Measurements from ENCODE around the gene MATN3. TPM values are rescaled to one million over a fixed set of nuclear protein-coding genes. Genes with fewer than 3 reads are reported as not detected.

MATN3 gene
- total and polyA plus RNA-seq, 2 of the 13 experiments (the other 11 are each of a cell fraction or from before 2014, with no cell fraction given), result 36.1 to 208 TPM

DNA sequence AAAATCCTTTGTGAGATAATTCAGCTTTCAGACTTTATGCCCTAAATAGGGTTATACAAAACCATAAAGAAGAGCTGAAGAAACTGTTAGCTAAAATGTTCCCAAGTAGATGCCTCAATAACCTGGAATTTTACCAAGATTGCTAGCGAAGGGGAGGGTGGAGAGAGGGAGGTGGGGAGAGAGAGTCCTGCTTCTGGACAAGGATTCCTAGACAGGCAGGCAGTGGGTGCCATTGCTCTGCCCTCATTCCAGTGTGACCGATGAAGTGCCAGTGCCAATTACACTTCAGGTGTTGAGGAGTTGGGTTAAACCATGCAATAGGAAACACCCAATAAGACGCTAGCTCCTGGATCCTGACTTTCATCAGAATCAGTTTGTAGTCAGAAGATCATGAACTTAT, 20.9 kb upstream of the MATN3 start (continued):
- TF ChIP-seq, protein P1, sequence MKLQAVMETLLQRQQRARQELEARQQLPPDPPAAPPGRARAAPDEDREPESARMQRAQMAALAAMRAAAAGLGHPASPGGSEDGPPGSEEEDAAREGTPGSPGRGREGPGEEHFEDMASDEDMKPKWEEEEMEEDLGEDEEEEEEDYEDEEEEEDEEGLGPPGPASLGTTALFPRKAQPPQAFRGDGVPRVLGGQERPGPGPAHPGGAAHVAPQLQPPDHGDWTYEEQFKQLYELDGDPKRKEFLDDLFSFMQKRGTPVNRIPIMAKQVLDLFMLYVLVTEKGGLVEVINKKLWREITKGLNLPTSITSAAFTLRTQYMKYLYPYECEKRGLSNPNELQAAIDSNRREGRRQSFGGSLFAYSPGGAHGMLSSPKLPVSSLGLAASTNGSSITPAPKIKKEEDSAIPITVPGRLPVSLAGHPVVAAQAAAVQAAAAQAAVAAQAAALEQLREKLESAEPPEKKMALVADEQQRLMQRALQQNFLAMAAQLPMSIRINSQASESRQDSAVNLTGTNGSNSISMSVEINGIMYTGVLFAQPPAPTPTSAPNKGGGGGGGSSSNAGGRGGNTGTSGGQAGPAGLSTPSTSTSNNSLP (IDR thresholded peaks at IDR 0.05; ENCODE audit: low read depth, low read length), result no peak
- TF ChIP-seq, protein P2, sequence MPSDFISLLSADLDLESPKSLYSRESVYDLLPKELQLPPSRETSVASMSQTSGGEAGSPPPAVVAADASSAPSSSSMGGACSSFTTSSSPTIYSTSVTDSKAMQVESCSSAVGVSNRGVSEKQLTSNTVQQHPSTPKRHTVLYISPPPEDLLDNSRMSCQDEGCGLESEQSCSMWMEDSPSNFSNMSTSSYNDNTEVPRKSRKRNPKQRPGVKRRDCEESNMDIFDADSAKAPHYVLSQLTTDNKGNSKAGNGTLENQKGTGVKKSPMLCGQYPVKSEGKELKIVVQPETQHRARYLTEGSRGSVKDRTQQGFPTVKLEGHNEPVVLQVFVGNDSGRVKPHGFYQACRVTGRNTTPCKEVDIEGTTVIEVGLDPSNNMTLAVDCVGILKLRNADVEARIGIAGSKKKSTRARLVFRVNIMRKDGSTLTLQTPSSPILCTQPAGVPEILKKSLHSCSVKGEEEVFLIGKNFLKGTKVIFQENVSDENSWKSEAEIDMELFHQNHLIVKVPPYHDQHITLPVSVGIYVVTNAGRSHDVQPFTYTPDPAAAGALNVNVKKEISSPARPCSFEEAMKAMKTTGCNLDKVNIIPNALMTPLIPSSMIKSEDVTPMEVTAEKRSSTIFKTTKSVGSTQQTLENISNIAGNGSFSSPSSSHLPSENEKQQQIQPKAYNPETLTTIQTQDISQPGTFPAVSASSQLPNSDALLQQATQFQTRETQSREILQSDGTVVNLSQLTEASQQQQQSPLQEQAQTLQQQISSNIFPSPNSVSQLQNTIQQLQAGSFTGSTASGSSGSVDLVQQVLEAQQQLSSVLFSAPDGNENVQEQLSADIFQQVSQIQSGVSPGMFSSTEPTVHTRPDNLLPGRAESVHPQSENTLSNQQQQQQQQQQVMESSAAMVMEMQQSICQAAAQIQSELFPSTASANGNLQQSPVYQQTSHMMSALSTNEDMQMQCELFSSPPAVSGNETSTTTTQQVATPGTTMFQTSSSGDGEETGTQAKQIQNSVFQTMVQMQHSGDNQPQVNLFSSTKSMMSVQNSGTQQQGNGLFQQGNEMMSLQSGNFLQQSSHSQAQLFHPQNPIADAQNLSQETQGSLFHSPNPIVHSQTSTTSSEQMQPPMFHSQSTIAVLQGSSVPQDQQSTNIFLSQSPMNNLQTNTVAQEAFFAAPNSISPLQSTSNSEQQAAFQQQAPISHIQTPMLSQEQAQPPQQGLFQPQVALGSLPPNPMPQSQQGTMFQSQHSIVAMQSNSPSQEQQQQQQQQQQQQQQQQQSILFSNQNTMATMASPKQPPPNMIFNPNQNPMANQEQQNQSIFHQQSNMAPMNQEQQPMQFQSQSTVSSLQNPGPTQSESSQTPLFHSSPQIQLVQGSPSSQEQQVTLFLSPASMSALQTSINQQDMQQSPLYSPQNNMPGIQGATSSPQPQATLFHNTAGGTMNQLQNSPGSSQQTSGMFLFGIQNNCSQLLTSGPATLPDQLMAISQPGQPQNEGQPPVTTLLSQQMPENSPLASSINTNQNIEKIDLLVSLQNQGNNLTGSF (CRISPR knock-in tag; IDR thresholded peaks at IDR 0.05), result no peak
- TF ChIP-seq ELF4 (CRISPR knock-in tag; IDR thresholded peaks at IDR 0.05; ENCODE audit: borderline replicate concordance) (no peak), KDM5B (CRISPR knock-in tag; IDR thresholded peaks at IDR 0.05; ENCODE audit: borderline replicate concordance) (no peak), GTF2F1 (IDR thresholded peaks at IDR 0.05; ENCODE audit: low read length) (no peak), MED1 (CRISPR knock-in tag; IDR thresholded peaks at IDR 0.05) (no peak), MTA3 (CRISPR knock-in tag; IDR thresholded peaks at IDR 0.05) (no peak), SALL1 (CRISPR knock-in tag; IDR thresholded peaks at IDR 0.05) (no peak), KDM6A (CRISPR knock-in tag; IDR thresholded peaks at IDR 0.05; ENCODE audit: low read depth) (no peak), SRSF4 (IDR thresholded peaks at IDR 0.05; ENCODE audit: low read depth, low read length, poor library complexity, severe bottlenecking) (no peak), PHF20 (CRISPR knock-in tag; IDR thresholded peaks at IDR 0.05) (no peak)
- TF ChIP-seq, protein P3, sequence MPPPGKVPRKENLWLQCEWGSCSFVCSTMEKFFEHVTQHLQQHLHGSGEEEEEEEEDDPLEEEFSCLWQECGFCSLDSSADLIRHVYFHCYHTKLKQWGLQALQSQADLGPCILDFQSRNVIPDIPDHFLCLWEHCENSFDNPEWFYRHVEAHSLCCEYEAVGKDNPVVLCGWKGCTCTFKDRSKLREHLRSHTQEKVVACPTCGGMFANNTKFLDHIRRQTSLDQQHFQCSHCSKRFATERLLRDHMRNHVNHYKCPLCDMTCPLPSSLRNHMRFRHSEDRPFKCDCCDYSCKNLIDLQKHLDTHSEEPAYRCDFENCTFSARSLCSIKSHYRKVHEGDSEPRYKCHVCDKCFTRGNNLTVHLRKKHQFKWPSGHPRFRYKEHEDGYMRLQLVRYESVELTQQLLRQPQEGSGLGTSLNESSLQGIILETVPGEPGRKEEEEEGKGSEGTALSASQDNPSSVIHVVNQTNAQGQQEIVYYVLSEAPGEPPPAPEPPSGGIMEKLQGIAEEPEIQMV (CRISPR knock-in tag; IDR thresholded peaks at IDR 0.05; ENCODE audit: low read depth), result no peak
- TF ChIP-seq, protein P4, sequence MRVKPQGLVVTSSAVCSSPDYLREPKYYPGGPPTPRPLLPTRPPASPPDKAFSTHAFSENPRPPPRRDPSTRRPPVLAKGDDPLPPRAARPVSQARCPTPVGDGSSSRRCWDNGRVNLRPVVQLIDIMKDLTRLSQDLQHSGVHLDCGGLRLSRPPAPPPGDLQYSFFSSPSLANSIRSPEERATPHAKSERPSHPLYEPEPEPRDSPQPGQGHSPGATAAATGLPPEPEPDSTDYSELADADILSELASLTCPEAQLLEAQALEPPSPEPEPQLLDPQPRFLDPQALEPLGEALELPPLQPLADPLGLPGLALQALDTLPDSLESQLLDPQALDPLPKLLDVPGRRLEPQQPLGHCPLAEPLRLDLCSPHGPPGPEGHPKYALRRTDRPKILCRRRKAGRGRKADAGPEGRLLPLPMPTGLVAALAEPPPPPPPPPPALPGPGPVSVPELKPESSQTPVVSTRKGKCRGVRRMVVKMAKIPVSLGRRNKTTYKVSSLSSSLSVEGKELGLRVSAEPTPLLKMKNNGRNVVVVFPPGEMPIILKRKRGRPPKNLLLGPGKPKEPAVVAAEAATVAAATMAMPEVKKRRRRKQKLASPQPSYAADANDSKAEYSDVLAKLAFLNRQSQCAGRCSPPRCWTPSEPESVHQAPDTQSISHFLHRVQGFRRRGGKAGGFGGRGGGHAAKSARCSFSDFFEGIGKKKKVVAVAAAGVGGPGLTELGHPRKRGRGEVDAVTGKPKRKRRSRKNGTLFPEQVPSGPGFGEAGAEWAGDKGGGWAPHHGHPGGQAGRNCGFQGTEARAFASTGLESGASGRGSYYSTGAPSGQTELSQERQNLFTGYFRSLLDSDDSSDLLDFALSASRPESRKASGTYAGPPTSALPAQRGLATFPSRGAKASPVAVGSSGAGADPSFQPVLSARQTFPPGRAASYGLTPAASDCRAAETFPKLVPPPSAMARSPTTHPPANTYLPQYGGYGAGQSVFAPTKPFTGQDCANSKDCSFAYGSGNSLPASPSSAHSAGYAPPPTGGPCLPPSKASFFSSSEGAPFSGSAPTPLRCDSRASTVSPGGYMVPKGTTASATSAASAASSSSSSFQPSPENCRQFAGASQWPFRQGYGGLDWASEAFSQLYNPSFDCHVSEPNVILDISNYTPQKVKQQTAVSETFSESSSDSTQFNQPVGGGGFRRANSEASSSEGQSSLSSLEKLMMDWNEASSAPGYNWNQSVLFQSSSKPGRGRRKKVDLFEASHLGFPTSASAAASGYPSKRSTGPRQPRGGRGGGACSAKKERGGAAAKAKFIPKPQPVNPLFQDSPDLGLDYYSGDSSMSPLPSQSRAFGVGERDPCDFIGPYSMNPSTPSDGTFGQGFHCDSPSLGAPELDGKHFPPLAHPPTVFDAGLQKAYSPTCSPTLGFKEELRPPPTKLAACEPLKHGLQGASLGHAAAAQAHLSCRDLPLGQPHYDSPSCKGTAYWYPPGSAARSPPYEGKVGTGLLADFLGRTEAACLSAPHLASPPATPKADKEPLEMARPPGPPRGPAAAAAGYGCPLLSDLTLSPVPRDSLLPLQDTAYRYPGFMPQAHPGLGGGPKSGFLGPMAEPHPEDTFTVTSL (CRISPR knock-in tag; IDR thresholded peaks at IDR 0.05; ENCODE audit: borderline replicate concordance), result no peak

All from HepG2 (cell line).